ENCODE data around the gene POU6F2.
A peak's percentile ranks its signal among the peaks of the same experiment; 100 is the strongest.

The POU6F2 gene

DNA sequence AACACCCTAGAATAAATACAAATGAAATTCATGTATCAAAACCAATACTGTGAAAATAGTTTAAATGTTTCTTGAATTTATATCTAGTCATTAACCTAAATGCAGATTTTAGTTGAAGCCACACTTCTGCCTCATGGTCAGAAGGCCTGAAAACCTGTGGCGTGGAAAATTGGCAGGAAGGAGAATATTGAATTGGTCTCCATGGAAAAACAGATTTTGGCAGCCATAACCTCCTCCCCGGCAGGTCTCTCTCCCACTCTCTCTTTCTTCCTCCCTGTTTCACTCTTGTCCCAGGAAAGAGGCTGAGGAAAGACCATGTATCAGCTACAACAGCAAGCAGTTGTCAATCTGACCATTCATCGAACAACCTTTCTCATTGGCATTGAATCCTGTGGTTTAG is 427.9 kb downstream of the POU6F2 start:
- TF ChIP-seq, protein P1, sequence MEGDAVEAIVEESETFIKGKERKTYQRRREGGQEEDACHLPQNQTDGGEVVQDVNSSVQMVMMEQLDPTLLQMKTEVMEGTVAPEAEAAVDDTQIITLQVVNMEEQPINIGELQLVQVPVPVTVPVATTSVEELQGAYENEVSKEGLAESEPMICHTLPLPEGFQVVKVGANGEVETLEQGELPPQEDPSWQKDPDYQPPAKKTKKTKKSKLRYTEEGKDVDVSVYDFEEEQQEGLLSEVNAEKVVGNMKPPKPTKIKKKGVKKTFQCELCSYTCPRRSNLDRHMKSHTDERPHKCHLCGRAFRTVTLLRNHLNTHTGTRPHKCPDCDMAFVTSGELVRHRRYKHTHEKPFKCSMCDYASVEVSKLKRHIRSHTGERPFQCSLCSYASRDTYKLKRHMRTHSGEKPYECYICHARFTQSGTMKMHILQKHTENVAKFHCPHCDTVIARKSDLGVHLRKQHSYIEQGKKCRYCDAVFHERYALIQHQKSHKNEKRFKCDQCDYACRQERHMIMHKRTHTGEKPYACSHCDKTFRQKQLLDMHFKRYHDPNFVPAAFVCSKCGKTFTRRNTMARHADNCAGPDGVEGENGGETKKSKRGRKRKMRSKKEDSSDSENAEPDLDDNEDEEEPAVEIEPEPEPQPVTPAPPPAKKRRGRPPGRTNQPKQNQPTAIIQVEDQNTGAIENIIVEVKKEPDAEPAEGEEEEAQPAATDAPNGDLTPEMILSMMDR (IDR thresholded peaks at IDR 0.05; ENCODE audit: low read depth, low read length), result no peak
- DNase-seq (ENCODE audit: low read depth in 2 of 2), result no peak
- H3K4me3 ChIP-seq (replicated peaks in 1 of 2; ENCODE audit: low read depth in 2 of 2, low read length in 2 of 2), result no peak overlapping the region

GRCh38 chr7:39406467-39406866 is 428.8 kb downstream of the POU6F2 start:
- TF ChIP-seq, protein P1 (IDR thresholded peaks at IDR 0.05; ENCODE audit: low read depth, low read length), result no peak
- no peak for DNase-seq (ENCODE audit: low read depth in 2 of 2)
- no peak overlapping the region for H3K4me3 ChIP-seq (replicated peaks in 1 of 2; ENCODE audit: low read depth in 2 of 2, low read length in 2 of 2)

GRCh38 chr7:39407137-39407536 is 429.4 kb downstream of the POU6F2 start:
- H3K4me3 ChIP-seq (replicated peaks in 1 of 2; ENCODE audit: low read depth in 2 of 2, low read length in 2 of 2), result no peak overlapping the region
- TF ChIP-seq, protein P1 (IDR thresholded peaks at IDR 0.05; ENCODE audit: low read depth, low read length), result no peak
- no peak for DNase-seq (ENCODE audit: low read depth in 2 of 2)

DNA sequence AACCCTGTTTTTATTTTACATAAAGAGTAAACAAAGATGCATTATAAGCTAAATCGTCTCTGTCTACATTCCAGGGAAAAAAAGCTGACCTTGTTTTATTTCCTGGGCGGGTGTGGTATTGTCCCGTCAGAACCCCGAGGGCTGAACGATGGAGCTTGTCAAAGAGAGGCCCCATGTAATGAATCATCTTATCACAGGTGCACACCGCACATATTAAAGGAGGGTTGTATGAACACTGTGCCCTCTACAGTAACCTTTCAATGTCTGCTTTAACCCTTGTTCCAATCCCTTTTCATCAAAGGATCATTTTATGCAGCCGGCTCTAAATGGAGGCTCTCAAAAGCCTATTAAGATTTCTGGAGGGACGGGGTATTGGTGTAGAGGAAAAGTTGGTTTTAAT is 430.0 kb downstream of the POU6F2 start:
- no peak for DNase-seq (ENCODE audit: low read depth in 2 of 2)
- TF ChIP-seq, protein P1 (IDR thresholded peaks at IDR 0.05; ENCODE audit: low read depth, low read length), result no peak
- no peak overlapping the region for H3K4me3 ChIP-seq (replicated peaks in 1 of 2; ENCODE audit: low read depth in 2 of 2, low read length in 2 of 2)

- H3K4me3 ChIP-seq (replicated peaks in 1 of 2; ENCODE audit: low read depth in 2 of 2, low read length in 2 of 2), result no peak overlapping the region
- TF ChIP-seq, protein P1 (IDR thresholded peaks at IDR 0.05; ENCODE audit: low read depth, low read length), result no peak
- DNase-seq (ENCODE audit: low read depth in 2 of 2), result no peak
Observed at GRCh38 chr7:39408906-39409305, 431.2 kb downstream of the POU6F2 start.

GRCh38 chr7:39410582-39410981 is 432.9 kb downstream of the POU6F2 start:
- DNase-seq (ENCODE audit: low read depth in 2 of 2), result peak in 1 of 2 donors; percentile 5
- TF ChIP-seq, protein P1 (IDR thresholded peaks at IDR 0.05; ENCODE audit: low read depth, low read length), result no peak
- H3K4me3 ChIP-seq (replicated peaks in 1 of 2; ENCODE audit: low read depth in 2 of 2, low read length in 2 of 2), result no peak overlapping the region

- H3K4me3 ChIP-seq (replicated peaks in 1 of 2; ENCODE audit: low read depth in 2 of 2, low read length in 2 of 2), result peak overlapping the region; percentile 61
- TF ChIP-seq, protein P1 (IDR thresholded peaks at IDR 0.05; ENCODE audit: low read depth, low read length), result no peak
- peak in 1 of 2 donors; percentile 2 for DNase-seq (ENCODE audit: low read depth in 2 of 2)
Observed at GRCh38 chr7:39413636-39414223, 436.0 kb downstream of the POU6F2 start.

Data from cardiac fibroblast (primary cell).